IMR-90 (cell line): Measurements from ENCODE around the gene NAA35. TPM values are rescaled to one million over a fixed set of nuclear protein-coding genes. Genes with fewer than 3 reads are reported as not detected.

Source experiments
- ATAC-seq: fragments of 200-7000 bp; cut with Tn5 transposase; 2 replicates; pipeline ENCODE4 v1.9.1; 2020; ENCODE audit warnings: low read depth, mild to moderate bottlenecking, moderate library complexity
- BruUV-seq: library from RNA; stranded (reverse); fragments of 400-500 nt; replicated peaks from 2 replicates; lab custom pipeline; 2021; lab: Mats Ljungman, UMichigan
- CTCF ChIA-PET: fragments of 300-600 bp; formaldehyde crosslinking; extraction: SDS; loops from one replicate; lab custom pipeline; 2021; ENCODE audit warnings: antibody characterized with exemption; lab: Yijun Ruan, JAX
- POLR2A ChIA-PET: fragments of 300-600 bp; sonication (Branson Sonifier 250); formaldehyde crosslinking; loops from one replicate; lab custom pipeline; 2022; ENCODE audit warnings: antibody characterized with exemption; ENCODE audit not compliant: unreplicated experiment; lab: Charles Lee
- DNase-seq: peaks from one replicate; pipeline ENCODE4 v3.0.0; 2013
- H2AFZ ChIP-seq: replicated peaks from 2 replicates; pipeline ENCODE3; 2013; ENCODE audit warnings: low read length, mild to moderate bottlenecking; ENCODE audit not compliant: poor library complexity
- H2AK5ac ChIP-seq: 2 replicates; pipeline ENCODE4 v1.6.1; 2013; ENCODE audit warnings: low read depth, low read length, inconsistent platforms
- H2AK9ac ChIP-seq: replicated peaks from 2 replicates; pipeline ENCODE3; 2013; ENCODE audit warnings: mild to moderate bottlenecking, low read depth, low read length, moderate library complexity; ENCODE audit not compliant: poor library complexity
- H2BK120ac ChIP-seq: 2 replicates; pipeline ENCODE4 v1.6.1; 2013; ENCODE audit warnings: low read depth, low read length, inconsistent platforms
- H2BK15ac ChIP-seq: 3 replicates; pipeline ENCODE4 v1.6.1; 2013; ENCODE audit warnings: low read depth, low read length, inconsistent platforms
- H2BK20ac ChIP-seq: 2 replicates; pipeline ENCODE4 v1.6.1; 2013; ENCODE audit warnings: low read depth, mild to moderate bottlenecking, inconsistent platforms, low read length, moderate library complexity
- H2BK5ac ChIP-seq: 2 replicates; pipeline ENCODE4 v1.6.1; 2013; ENCODE audit warnings: mild to moderate bottlenecking, low read depth, low read length, inconsistent platforms; ENCODE audit not compliant: poor library complexity, severe bottlenecking
- H3K14ac ChIP-seq: replicated peaks from 2 replicates; pipeline ENCODE4 v1.6.1; 2013; ENCODE audit warnings: low read depth, low read length, inconsistent platforms
- H3K18ac ChIP-seq: 2 replicates; pipeline ENCODE4 v1.6.1; 2013; ENCODE audit warnings: low read depth, low read length, control low read depth
- H3K23ac ChIP-seq: 2 replicates; pipeline ENCODE4 v1.6.1; 2013; ENCODE audit warnings: low read depth, low read length, inconsistent platforms
- H3K27ac ChIP-seq: 2 replicates; pipeline ENCODE4 v1.5.1; 2013; ENCODE audit warnings: mild to moderate bottlenecking, control low read depth, low read length; ENCODE audit not compliant: insufficient read depth
- H3K27me3 ChIP-seq: 2 replicates; pipeline ENCODE4 v1.6.1; 2013; ENCODE audit warnings: low read length; ENCODE audit not compliant: control insufficient read depth, insufficient read depth
- H3K36me3 ChIP-seq: 2 replicates; pipeline ENCODE4 v1.6.1; 2013; ENCODE audit warnings: low read length, mixed read lengths; ENCODE audit not compliant: control insufficient read depth, insufficient read depth
- H3K4ac ChIP-seq: 2 replicates; pipeline ENCODE4 v1.6.1; 2013; ENCODE audit warnings: low read depth, low read length, inconsistent platforms
- H3K4me1 ChIP-seq: 2 replicates; pipeline ENCODE4 v1.6.1; 2013; ENCODE audit warnings: low read length, mixed read lengths; ENCODE audit not compliant: control insufficient read depth, insufficient read depth
- H3K4me2 ChIP-seq: 2 replicates; pipeline ENCODE4 v1.6.1; 2013; ENCODE audit warnings: low read depth, mild to moderate bottlenecking, control low read depth, low read length, moderate library complexity
- H3K4me3 ChIP-seq: 2 replicates; pipeline ENCODE4 v1.5.1; 2013; ENCODE audit warnings: low read depth, mild to moderate bottlenecking, control low read depth, low read length, moderate library complexity; ENCODE audit not compliant: insufficient read depth
- H3K56ac ChIP-seq: 2 replicates; pipeline ENCODE4 v1.6.1; 2013; ENCODE audit warnings: low read length, inconsistent platforms; ENCODE audit not compliant: insufficient read depth; ENCODE audit errors: extremely low read depth
- H3K79me1 ChIP-seq, 2 experiments: 2 replicates each; pipeline ENCODE4 v1.6.1; 2013; ENCODE audit warnings: low read length in 2 of 2, inconsistent platforms in 1 of 2, low read depth in 1 of 2
- H3K9ac ChIP-seq: 2 replicates; pipeline ENCODE4 v1.6.1; 2013; ENCODE audit warnings: low read depth, low read length, control low read depth
- H3K9me1 ChIP-seq: 2 replicates; pipeline ENCODE4 v1.6.1; 2013; ENCODE audit warnings: low read length, inconsistent platforms; ENCODE audit not compliant: insufficient read depth
- H3K9me3 ChIP-seq: 2 replicates; pipeline ENCODE4 v1.6.1; 2013; ENCODE audit warnings: low read length; ENCODE audit not compliant: control insufficient read depth, insufficient read depth
- H4K20me1 ChIP-seq: 2 replicates; pipeline ENCODE4 v1.6.1; 2013; ENCODE audit warnings: low read length, inconsistent platforms; ENCODE audit not compliant: insufficient read depth
- H4K5ac ChIP-seq: 2 replicates; pipeline ENCODE4 v1.6.1; 2013; ENCODE audit warnings: mild to moderate bottlenecking, low read depth, low read length, control low read depth
- H4K8ac ChIP-seq, 2 experiments: 2 replicates each; pipeline ENCODE4 v1.6.1; 2013; ENCODE audit warnings: low read depth in 2 of 2, low read length in 2 of 2, control low read depth in 1 of 2, inconsistent platforms in 1 of 2
- H4K91ac ChIP-seq: 2 replicates; pipeline ENCODE4 v1.6.1; 2013; ENCODE audit warnings: low read depth, low read length, inconsistent platforms; ENCODE audit not compliant: insufficient read depth
- BHLHE40 ChIP-seq: fragments of 150-350 bp; IDR thresholded peaks from 2 replicates; pipeline ENCODE4 v1.6.1; 2016; ENCODE audit warnings: mild to moderate bottlenecking, low read depth, low read length
- CHD1 ChIP-seq: IDR thresholded peaks from 2 replicates; pipeline ENCODE4 v1.6.1; 2012; ENCODE audit warnings: low read depth, low read length, improper control_type of control experiment
- FOS ChIP-seq: fragments of 150-350 bp; IDR thresholded peaks from 2 replicates; pipeline ENCODE4 v1.6.1; 2016; ENCODE audit warnings: low read depth, low read length
- MAFK ChIP-seq: IDR thresholded peaks from 2 replicates; pipeline ENCODE4 v1.6.1; 2012; ENCODE audit warnings: low read depth, low read length, improper control_type of control experiment
- MAZ ChIP-seq: IDR thresholded peaks from 2 replicates; pipeline ENCODE4 v1.6.1; 2012; ENCODE audit warnings: low read depth, mild to moderate bottlenecking, low read length, improper control_type of control experiment, moderate library complexity, borderline replicate concordance
- MXI1 ChIP-seq: IDR thresholded peaks from 2 replicates; pipeline ENCODE4 v1.6.1; 2012; ENCODE audit warnings: low read depth, mild to moderate bottlenecking, low read length, moderate library complexity, borderline replicate concordance
- POLR2A ChIP-seq: IDR thresholded peaks from 2 replicates; pipeline ENCODE4 v1.6.1; 2012; ENCODE audit warnings: mild to moderate bottlenecking, low read depth, low read length
- RAD21 ChIP-seq: IDR thresholded peaks from 2 replicates; pipeline ENCODE4 v1.6.1; 2012; ENCODE audit warnings: low read length, improper control_type of control experiment
- RCOR1 ChIP-seq: IDR thresholded peaks from 2 replicates; pipeline ENCODE4 v1.6.1; 2012; ENCODE audit warnings: mild to moderate bottlenecking, low read length, improper control_type of control experiment; ENCODE audit not compliant: insufficient replicate concordance
- RFX5 ChIP-seq: IDR thresholded peaks from 2 replicates; pipeline ENCODE4 v1.8.0; 2012; ENCODE audit warnings: low read depth, mild to moderate bottlenecking, low read length, moderate library complexity
- SMC3 ChIP-seq: fragments of 150-350 bp; IDR thresholded peaks from 2 replicates; pipeline ENCODE4 v1.6.1; 2016; ENCODE audit warnings: low read depth, mild to moderate bottlenecking, antibody characterized with exemption, low read length, moderate library complexity
- whole genome bisulfite sequencing, 2 experiments: methylation state at CpG; one replicate each; pipeline versions ENCODE4 v1.1.5 to v1.1.7; 2013; ENCODE audit warnings: missing lambda C conversion rate in 2 of 2; ENCODE audit not compliant: insufficient read length in 1 of 2; ENCODE audit errors: extremely low coverage in 2 of 2; 5-methylcytosine and 5-hydroxymethylcytosine counted together
- dilution Hi-C: fragments of 300-500 bp; cut with HindIII; formaldehyde crosslinking; loops from one replicate; pipeline ENCODE4 v1.14.3; 2018; ENCODE audit warnings: low sequenced_read_pairs; ENCODE audit not compliant: unreplicated experiment
- in situ Hi-C: fragments of 300-500 bp; cut with MboI; formaldehyde crosslinking; loops from 3 replicates; pipeline ENCODE4 v1.14.3; 2019; ENCODE audit warnings: low sequenced_read_pairs, inconsistent platforms, mixed read lengths
- intact Hi-C: fragments of 100-400 bp; cut with micrococcal nuclease; formaldehyde crosslinking; loops from 2 replicates; pipeline ENCODE4 v1.10.0; 2022
- polyA plus RNA-seq, 3 experiments: library from polyadenylated mRNA; depleted of rRNA; stranded (reverse); fragments of >200 nt; gene quantifications; 2 replicates each; pipeline ENCODE4 v1.2.3, GENCODE V29; 2012; ENCODE audit warnings: low replicate concordance in 1 of 3
- total RNA-seq: library from RNA; depleted of rRNA; stranded (reverse); fragments of >200 nt; gene quantifications from 2 replicates; pipeline ENCODE4 v1.2.3, GENCODE V29; 2012
- TF ChIP-seq, protein P1 (sequence below): conservative IDR thresholded peaks from 2 replicates; pipeline ENCODE4 v1.5.1; 2012; ENCODE audit warnings: mild to moderate bottlenecking, low read depth, low read length, improper control_type of control experiment
- TF ChIP-seq, protein P2 (sequence below): fragments of 150-350 bp; IDR thresholded peaks from 2 replicates; pipeline ENCODE4 v1.6.1; 2016; ENCODE audit warnings: low read depth, mild to moderate bottlenecking, low read length, moderate library complexity, borderline replicate concordance
- TF ChIP-seq, protein P3 (sequence below): fragments of 150-350 bp; IDR thresholded peaks from 2 replicates; pipeline ENCODE4 v1.6.1; 2017; ENCODE audit warnings: mild to moderate bottlenecking, antibody characterized with exemption, low read length, low read depth

Gene NAA35
- total and polyA plus RNA-seq, 2 of the 4 experiments (the other 2 are of a cell fraction): 13.1 to 16.5 TPM

DNA sequence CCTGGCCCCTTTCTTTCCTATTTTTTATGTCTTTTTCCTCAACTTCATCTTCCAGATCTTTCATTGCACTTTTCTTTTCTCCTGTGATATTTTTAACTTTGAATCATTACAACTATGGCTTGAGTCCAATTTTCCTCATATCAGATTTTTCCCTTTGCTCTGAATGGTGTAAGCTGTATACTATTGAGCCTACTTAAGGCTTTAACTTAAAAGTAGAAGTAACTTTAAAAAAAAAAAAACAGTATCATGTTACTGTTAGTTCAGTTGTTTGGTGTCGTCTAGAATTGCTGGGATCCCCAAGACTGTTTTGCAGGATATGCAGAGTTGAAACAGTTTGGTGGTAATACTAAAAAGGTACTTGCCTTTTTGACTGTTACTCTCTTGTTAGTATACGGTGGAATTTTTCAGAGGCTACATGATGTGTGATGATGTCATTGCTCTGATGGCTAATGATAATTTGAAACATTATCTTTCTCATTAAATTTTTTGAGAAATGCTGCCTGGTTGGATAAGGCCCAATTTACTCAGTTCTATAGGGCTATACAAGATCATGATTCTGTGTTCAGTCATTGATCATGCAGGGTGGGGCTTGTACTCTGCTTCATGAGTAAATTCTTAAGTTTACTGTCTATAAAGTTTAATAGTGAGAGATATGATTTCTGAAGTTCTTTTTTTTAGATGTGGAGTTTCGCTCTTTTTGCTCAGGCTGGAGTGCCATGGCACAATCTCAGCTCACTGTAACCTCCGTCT lies 8.8 kb downstream of the NAA35 start:
- ATAC-seq: no peak
- no peak overlapping the region for H3K14ac ChIP-seq
- no peak overlapping the region for H2AK9ac ChIP-seq
- no peak overlapping the region for H2AK5ac ChIP-seq
- no peak overlapping the region for H3K18ac ChIP-seq
- BruUV-seq: no TSS peak
- no peaks in the 10 kb centered on the region for H3K9me1 ChIP-seq
- no peaks in the 10 kb centered on the region for H3K9me3 ChIP-seq
- intact Hi-C loops (no loop called here), in situ Hi-C loops (no loop called here), dilution Hi-C loops (no loop called here)
- ChIA-PET POLR2A (no interaction called here), CTCF (no interaction called here)
- no peak overlapping the region for H3K56ac ChIP-seq
- peaks cover 21 to 38% of the 10 kb centered on the region in 2 experiments for H3K79me1 ChIP-seq
- H3K27ac ChIP-seq: no peak overlapping the region
- no peak overlapping the region for H2AFZ ChIP-seq
- H3K9ac ChIP-seq: no peak overlapping the region
- H4K5ac ChIP-seq: no peak overlapping the region
- H3K4me1 ChIP-seq: no peaks in the 10 kb centered on the region
- peaks cover 7% of the 10 kb centered on the region for H3K36me3 ChIP-seq
- no peak overlapping the region for H3K4me3 ChIP-seq
- H4K91ac ChIP-seq: no peak overlapping the region
- no peak overlapping the region for H3K23ac ChIP-seq
- H3K4me2 ChIP-seq: no peak overlapping the region
- H4K20me1 ChIP-seq: peaks cover 8% of the 10 kb centered on the region; the same call in 1 of the 2 replicates
- no peaks in the 10 kb centered on the region for H3K27me3 ChIP-seq
- no peak overlapping the region for H2BK20ac ChIP-seq
- H2BK120ac ChIP-seq: no peak overlapping the region
- no peak overlapping the region for H2BK15ac ChIP-seq
- TF ChIP-seq BHLHE40: no peak
- no peak for TF ChIP-seq RFX5
- no peak for TF ChIP-seq CHD1
- TF ChIP-seq, protein P1, sequence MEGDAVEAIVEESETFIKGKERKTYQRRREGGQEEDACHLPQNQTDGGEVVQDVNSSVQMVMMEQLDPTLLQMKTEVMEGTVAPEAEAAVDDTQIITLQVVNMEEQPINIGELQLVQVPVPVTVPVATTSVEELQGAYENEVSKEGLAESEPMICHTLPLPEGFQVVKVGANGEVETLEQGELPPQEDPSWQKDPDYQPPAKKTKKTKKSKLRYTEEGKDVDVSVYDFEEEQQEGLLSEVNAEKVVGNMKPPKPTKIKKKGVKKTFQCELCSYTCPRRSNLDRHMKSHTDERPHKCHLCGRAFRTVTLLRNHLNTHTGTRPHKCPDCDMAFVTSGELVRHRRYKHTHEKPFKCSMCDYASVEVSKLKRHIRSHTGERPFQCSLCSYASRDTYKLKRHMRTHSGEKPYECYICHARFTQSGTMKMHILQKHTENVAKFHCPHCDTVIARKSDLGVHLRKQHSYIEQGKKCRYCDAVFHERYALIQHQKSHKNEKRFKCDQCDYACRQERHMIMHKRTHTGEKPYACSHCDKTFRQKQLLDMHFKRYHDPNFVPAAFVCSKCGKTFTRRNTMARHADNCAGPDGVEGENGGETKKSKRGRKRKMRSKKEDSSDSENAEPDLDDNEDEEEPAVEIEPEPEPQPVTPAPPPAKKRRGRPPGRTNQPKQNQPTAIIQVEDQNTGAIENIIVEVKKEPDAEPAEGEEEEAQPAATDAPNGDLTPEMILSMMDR: no peak
- no peak for TF ChIP-seq MAFK
- no peak for TF ChIP-seq FOS
- TF ChIP-seq POLR2A: no peak
- no peak for TF ChIP-seq MXI1
- TF ChIP-seq RAD21: no peak
- TF ChIP-seq, protein P2, sequence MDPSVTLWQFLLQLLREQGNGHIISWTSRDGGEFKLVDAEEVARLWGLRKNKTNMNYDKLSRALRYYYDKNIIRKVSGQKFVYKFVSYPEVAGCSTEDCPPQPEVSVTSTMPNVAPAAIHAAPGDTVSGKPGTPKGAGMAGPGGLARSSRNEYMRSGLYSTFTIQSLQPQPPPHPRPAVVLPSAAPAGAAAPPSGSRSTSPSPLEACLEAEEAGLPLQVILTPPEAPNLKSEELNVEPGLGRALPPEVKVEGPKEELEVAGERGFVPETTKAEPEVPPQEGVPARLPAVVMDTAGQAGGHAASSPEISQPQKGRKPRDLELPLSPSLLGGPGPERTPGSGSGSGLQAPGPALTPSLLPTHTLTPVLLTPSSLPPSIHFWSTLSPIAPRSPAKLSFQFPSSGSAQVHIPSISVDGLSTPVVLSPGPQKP: no peak
- no peak for TF ChIP-seq RCOR1
- TF ChIP-seq, protein P3, sequence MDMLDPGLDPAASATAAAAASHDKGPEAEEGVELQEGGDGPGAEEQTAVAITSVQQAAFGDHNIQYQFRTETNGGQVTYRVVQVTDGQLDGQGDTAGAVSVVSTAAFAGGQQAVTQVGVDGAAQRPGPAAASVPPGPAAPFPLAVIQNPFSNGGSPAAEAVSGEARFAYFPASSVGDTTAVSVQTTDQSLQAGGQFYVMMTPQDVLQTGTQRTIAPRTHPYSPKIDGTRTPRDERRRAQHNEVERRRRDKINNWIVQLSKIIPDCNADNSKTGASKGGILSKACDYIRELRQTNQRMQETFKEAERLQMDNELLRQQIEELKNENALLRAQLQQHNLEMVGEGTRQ: no peak
- TF ChIP-seq MAZ: no peak
- TF ChIP-seq SMC3: no peak
- DNase-seq: peak; percentile 52
- H2BK5ac ChIP-seq: no peak overlapping the region
- no peak overlapping the region for H4K8ac ChIP-seq
- no peak overlapping the region for H3K4ac ChIP-seq
- WGBS, 2 experiments: 33% methylated on average over 1 of the region's 4 CpGs; no CpG with 5 or more reads in 1 of the 2 experiments
